Type B pancreatic cell (in vitro differentiated cells): ENCODE data around the gene OR2A2. TPM values are rescaled to one million over a fixed set of nuclear protein-coding genes. Genes with fewer than 3 reads are reported as not detected.
"Not testable (repeated sequence)": the region's sequence is repeated elsewhere in the genome, so short reads cannot be mapped to it uniquely, and the experiment has no call there.

Experiments
- DNase-seq: peaks from one replicate; pipeline ENCODE4 v3.0.0; 2021; ENCODE audit warnings: mixed read lengths; ENCODE audit not compliant: unreplicated experiment; ENCODE audit errors: extremely low spot score
- H3K27ac Mint-ChIP-seq: 2 replicates; pipeline ENCODE4 v1.8.0; 2021; ENCODE audit warnings: mild to moderate bottlenecking, mixed read lengths
- H3K27me3 Mint-ChIP-seq: 2 replicates; pipeline ENCODE4 v1.8.0; 2021; ENCODE audit warnings: mixed read lengths
- H3K36me3 Mint-ChIP-seq: 2 replicates; pipeline ENCODE4 v1.8.0; 2021; ENCODE audit warnings: mixed read lengths
- H3K4me1 Mint-ChIP-seq: one replicate; pipeline ENCODE4 v1.8.0; 2021; ENCODE audit warnings: mixed read lengths; ENCODE audit not compliant: unreplicated experiment
- H3K4me3 Mint-ChIP-seq: 2 replicates; pipeline ENCODE4 v1.8.0; 2021; ENCODE audit warnings: mild to moderate bottlenecking, mixed read lengths
- H3K9me3 Mint-ChIP-seq: 2 replicates; pipeline ENCODE4 v1.8.0; 2021; ENCODE audit warnings: mixed read lengths
- total RNA-seq: library from RNA; stranded (reverse); gene quantifications from 2 replicates; pipeline ENCODE4 v1.2.1, GENCODE V29; 2021; ENCODE audit warnings: low replicate concordance
- TF ChIP-seq, protein P1 (sequence below): fragments of 200-600 bp; sonication (generic); conservative IDR thresholded peaks from 2 replicates; pipeline ENCODE4 v1.5.0; 2021; ENCODE audit warnings: antibody characterized with exemption, mild to moderate bottlenecking

Gene OR2A2
- total RNA-seq, 1 donor from 2014 or later = not detected

GRCh38 chr7:144127714-144128334 lies 18.4 kb downstream of the OR2A2 start:
- TF ChIP-seq, protein P1, sequence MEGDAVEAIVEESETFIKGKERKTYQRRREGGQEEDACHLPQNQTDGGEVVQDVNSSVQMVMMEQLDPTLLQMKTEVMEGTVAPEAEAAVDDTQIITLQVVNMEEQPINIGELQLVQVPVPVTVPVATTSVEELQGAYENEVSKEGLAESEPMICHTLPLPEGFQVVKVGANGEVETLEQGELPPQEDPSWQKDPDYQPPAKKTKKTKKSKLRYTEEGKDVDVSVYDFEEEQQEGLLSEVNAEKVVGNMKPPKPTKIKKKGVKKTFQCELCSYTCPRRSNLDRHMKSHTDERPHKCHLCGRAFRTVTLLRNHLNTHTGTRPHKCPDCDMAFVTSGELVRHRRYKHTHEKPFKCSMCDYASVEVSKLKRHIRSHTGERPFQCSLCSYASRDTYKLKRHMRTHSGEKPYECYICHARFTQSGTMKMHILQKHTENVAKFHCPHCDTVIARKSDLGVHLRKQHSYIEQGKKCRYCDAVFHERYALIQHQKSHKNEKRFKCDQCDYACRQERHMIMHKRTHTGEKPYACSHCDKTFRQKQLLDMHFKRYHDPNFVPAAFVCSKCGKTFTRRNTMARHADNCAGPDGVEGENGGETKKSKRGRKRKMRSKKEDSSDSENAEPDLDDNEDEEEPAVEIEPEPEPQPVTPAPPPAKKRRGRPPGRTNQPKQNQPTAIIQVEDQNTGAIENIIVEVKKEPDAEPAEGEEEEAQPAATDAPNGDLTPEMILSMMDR = peak; percentile 93
- no peak overlapping the region for H3K27ac Mint-ChIP-seq
- DNase-seq = peak; percentile 85
- H3K4me3 Mint-ChIP-seq = no peak overlapping the region
- H3K4me1 Mint-ChIP-seq = no peaks in the 10 kb centered on the region
- no peaks in the 10 kb centered on the region for H3K36me3 Mint-ChIP-seq
- peaks cover 3% of the 10 kb centered on the region for H3K27me3 Mint-ChIP-seq
- no peaks in the 10 kb centered on the region for H3K9me3 Mint-ChIP-seq

DNA sequence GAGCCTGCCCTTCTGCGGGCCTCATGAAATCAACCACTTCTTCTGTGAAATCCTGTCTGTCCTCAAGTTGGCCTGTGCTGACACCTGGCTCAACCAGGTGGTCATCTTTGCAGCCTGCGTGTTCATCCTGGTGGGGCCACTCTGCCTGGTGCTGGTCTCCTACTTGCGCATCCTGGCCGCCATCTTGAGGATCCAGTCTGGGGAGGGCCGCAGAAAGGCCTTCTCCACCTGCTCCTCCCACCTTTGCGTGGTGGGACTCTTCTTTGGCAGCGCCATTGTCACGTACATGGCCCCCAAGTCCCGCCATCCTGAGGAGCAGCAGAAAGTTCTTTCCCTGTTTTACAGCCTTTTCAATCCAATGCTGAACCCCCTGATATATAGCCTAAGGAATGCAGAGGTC lies 20.2 kb downstream of the OR2A2 start:
- H3K4me3 Mint-ChIP-seq, H3K27me3 Mint-ChIP-seq, H3K9me3 Mint-ChIP-seq, H3K27ac Mint-ChIP-seq, H3K4me1 Mint-ChIP-seq, H3K36me3 Mint-ChIP-seq, DNase-seq: not testable (repeated sequence)

- no peak for DNase-seq
- H3K4me1 Mint-ChIP-seq = no peaks in the 10 kb centered on the region
- H3K27me3 Mint-ChIP-seq = peaks cover 3% of the 10 kb centered on the region
- no peaks in the 10 kb centered on the region for H3K9me3 Mint-ChIP-seq
- H3K27ac Mint-ChIP-seq = no peak overlapping the region
- H3K36me3 Mint-ChIP-seq = no peaks in the 10 kb centered on the region
- H3K4me3 Mint-ChIP-seq = no peak overlapping the region
- TF ChIP-seq, protein P1 = no peak
Measured at GRCh38 chr7:144130730-144131129, 21.3 kb downstream of the OR2A2 start.

GRCh38 chr7:144132262-144132661 lies 22.9 kb downstream of the OR2A2 start:
- no peak overlapping the region for H3K27ac Mint-ChIP-seq
- no peaks in the 10 kb centered on the region for H3K9me3 Mint-ChIP-seq
- H3K4me1 Mint-ChIP-seq = no peaks in the 10 kb centered on the region
- no peak for DNase-seq
- no peak overlapping the region for H3K4me3 Mint-ChIP-seq
- no peaks in the 10 kb centered on the region for H3K36me3 Mint-ChIP-seq
- TF ChIP-seq, protein P1 = no peak
- peaks cover 3% of the 10 kb centered on the region for H3K27me3 Mint-ChIP-seq

- Mint-ChIP-seq H3K27me3 (no peaks in the 10 kb centered on the region), H3K9me3 (no peaks in the 10 kb centered on the region), H3K27ac (no peak overlapping the region), H3K36me3 (no peaks in the 10 kb centered on the region), H3K4me3 (no peak overlapping the region), H3K4me1 (no peaks in the 10 kb centered on the region)
- TF ChIP-seq, protein P1 = no peak
- no peak for DNase-seq
Measured at GRCh38 chr7:144133307-144133706, 23.9 kb downstream of the OR2A2 start.

DNA sequence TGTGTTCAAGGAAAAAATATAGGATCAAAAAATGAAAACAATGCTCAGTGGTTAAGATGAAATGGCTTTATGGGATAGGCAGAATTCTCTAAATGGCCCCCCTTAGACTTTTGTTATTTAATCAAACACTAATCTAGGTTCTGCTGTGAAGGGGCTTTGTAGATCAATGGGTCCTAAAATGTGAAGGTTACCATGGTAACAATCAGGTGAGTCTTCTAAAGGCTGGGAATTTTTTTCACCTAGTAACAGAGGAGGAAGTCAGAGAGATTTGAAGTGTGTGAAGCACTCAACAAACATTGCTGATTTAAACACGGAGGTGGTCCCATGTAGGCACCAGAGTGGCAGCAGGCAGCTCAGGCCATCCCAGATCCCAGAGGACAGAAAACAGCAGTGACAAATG lies 24.7 kb downstream of the OR2A2 start:
- H3K9me3 Mint-ChIP-seq = no peaks in the 10 kb centered on the region
- DNase-seq = no peak
- no peaks in the 10 kb centered on the region for H3K27me3 Mint-ChIP-seq
- TF ChIP-seq, protein P1 = no peak
- H3K36me3 Mint-ChIP-seq = no peaks in the 10 kb centered on the region
- H3K4me1 Mint-ChIP-seq = no peaks in the 10 kb centered on the region
- H3K4me3 Mint-ChIP-seq = no peak overlapping the region
- no peak overlapping the region for H3K27ac Mint-ChIP-seq
